ENCODE measurements around the gene HNF1A. TPM values are rescaled to one million over a fixed set of nuclear protein-coding genes. Genes with fewer than 3 reads are reported as not detected.

HNF1A gene
- polyA plus RNA-seq, 3 donors, result 0.03 TPM; not detected in 2

- no peaks in the 10 kb centered on the region for H4K20me1 ChIP-seq (ENCODE audit: insufficient read depth, low read length)
- H3K4me2 ChIP-seq (replicated peaks; ENCODE audit: extremely low read depth, low read length, poor library complexity, severe bottlenecking), result no peak overlapping the region
- H3K4me1 Mint-ChIP-seq, result peaks cover 22% of the 10 kb centered on the region
- intact Hi-C loops (cut with micrococcal nuclease), result no loop called here
- peaks cover 0 to 4% (median 0%) of the 10 kb centered on the region in 3 donors for H3K27me3 Mint-ChIP-seq (ENCODE audit: low read depth in 3 of 3)
- peak; percentile 43 to 60 (median 54) for DNase-seq
- H3K9me3 Mint-ChIP-seq, result peaks cover 4 to 23% (median 18%) of the 10 kb centered on the region in 7 donors
- no peak overlapping the region for H2AFZ ChIP-seq (ENCODE audit: insufficient read depth, low read depth, low read length, poor library complexity, severe bottlenecking)
- peak overlapping the region in 1 of 2 donors; percentile 13 for H3K4me3 Mint-ChIP-seq
- TF ChIP-seq CTCF (IDR thresholded peaks at IDR 0.05), result peak; percentile 14
- H3K79me2 ChIP-seq (ENCODE audit: insufficient read depth, low read length), result no peaks in the 10 kb centered on the region
- H3K4me1 ChIP-seq (ENCODE audit: control insufficient read depth in 1 of 2, insufficient read depth in 2 of 2, low read length in 2 of 2), result peaks cover 27 to 32% of the 10 kb centered on the region in 2 donors
- peak overlapping the region; percentile 74 to 83 for H3K27ac ChIP-seq (ENCODE audit: low read depth in 1 of 2, low read length in 2 of 2)
- H3K9ac ChIP-seq (ENCODE audit: insufficient read depth, low read length, poor library complexity, severe bottlenecking), result no peak overlapping the region
- peaks cover 30 to 65% of the 10 kb centered on the region in 2 donors for H3K36me3 Mint-ChIP-seq
- no peaks in the 10 kb centered on the region for H3K27me3 ChIP-seq (ENCODE audit: control insufficient read depth in 2 of 2, insufficient read depth in 2 of 2, low read length in 2 of 2)
- H3K27ac Mint-ChIP-seq, result peak overlapping the region; percentile 86 to 92 (median 92)
- WGBS (ENCODE audit: insufficient coverage), result 98% methylated on average over 4 of the region's 10 CpGs
- H3K36me3 ChIP-seq (replicated peaks in 1 of 2; ENCODE audit: control insufficient read depth in 1 of 2, insufficient read depth in 2 of 2, low read length in 2 of 2), result peaks cover 0 to 40% of the 10 kb centered on the region in 2 donors
- peak overlapping the region in 1 of 3 experiments; percentile 18 for H3K4me3 ChIP-seq (replicated peaks in 1 of 3; ENCODE audit: low read depth in 2 of 3, low read length in 3 of 3)
- peaks cover 12 to 15% of the 10 kb centered on the region in 2 donors for H3K9me3 ChIP-seq (replicated peaks in 1 of 2; ENCODE audit: control insufficient read depth in 1 of 2, insufficient read depth in 1 of 2, low read length in 2 of 2)
Observed at GRCh38 chr12:121026274-121027045, 48.1 kb downstream of the HNF1A start.

GRCh38 chr12:121030576-121031212 is 52.4 kb downstream of the HNF1A start:
- H3K36me3 Mint-ChIP-seq, result peaks cover 37 to 72% of the 10 kb centered on the region in 2 donors
- WGBS (ENCODE audit: insufficient coverage), result 97% methylated on average over 5 of the region's 10 CpGs
- intact Hi-C loops (cut with micrococcal nuclease), result no loop called here

More at GRCh38 chr12:121030576-121031212, 52.4 kb downstream of the HNF1A start:
- Histone ChIP-seq H3K4me1 (ENCODE audit: control insufficient read depth in 1 of 2, insufficient read depth in 2 of 2, low read length in 2 of 2) (peaks cover 27 to 42% of the 10 kb centered on the region in 2 donors), H3K79me2 (ENCODE audit: insufficient read depth, low read length) (no peaks in the 10 kb centered on the region), H3K27me3 (ENCODE audit: control insufficient read depth in 2 of 2, insufficient read depth in 2 of 2, low read length in 2 of 2) (no peaks in the 10 kb centered on the region), H3K9ac (ENCODE audit: insufficient read depth, low read length, poor library complexity, severe bottlenecking) (no peak overlapping the region), H3K36me3 (replicated peaks in 1 of 2; ENCODE audit: control insufficient read depth in 1 of 2, insufficient read depth in 2 of 2, low read length in 2 of 2) (peaks cover 0 to 44% of the 10 kb centered on the region in 2 donors), H3K4me3 (replicated peaks in 1 of 3; ENCODE audit: low read depth in 2 of 3, low read length in 3 of 3) (no peak overlapping the region), H3K9me3 (replicated peaks in 1 of 2; ENCODE audit: control insufficient read depth in 1 of 2, insufficient read depth in 1 of 2, low read length in 2 of 2) (peaks cover 12 to 15% of the 10 kb centered on the region in 2 donors), H2AFZ (ENCODE audit: insufficient read depth, low read depth, low read length, poor library complexity, severe bottlenecking) (no peak overlapping the region), H4K20me1 (ENCODE audit: insufficient read depth, low read length) (no peaks in the 10 kb centered on the region), H3K27ac (ENCODE audit: low read depth in 1 of 2, low read length in 2 of 2) (no peak overlapping the region), H3K4me2 (replicated peaks; ENCODE audit: extremely low read depth, low read length, poor library complexity, severe bottlenecking) (no peak overlapping the region)
- Mint-ChIP-seq H3K4me1 (peaks cover 37% of the 10 kb centered on the region), H3K27me3 (ENCODE audit: low read depth in 3 of 3) (no peaks in the 10 kb centered on the region), H3K27ac (no peak overlapping the region), H3K4me3 (no peak overlapping the region), H3K9me3 (peaks cover 4 to 23% (median 18%) of the 10 kb centered on the region in 7 donors)
- DNase-seq, result no peak
- TF ChIP-seq CTCF (IDR thresholded peaks at IDR 0.05), result no peak

All from CD14-positive monocyte (primary cell).